HAP-1 (cell line): ENCODE data around the gene NCR1.
"Not testable (repeated sequence)": the region's sequence is repeated elsewhere in the genome, so short reads cannot be mapped to it uniquely, and the experiment has no call there.

Experiments used
- DNase-seq, 2 experiments: peaks; one replicate each; pipeline ENCODE4 v3.0.0-alpha.2; 2016 to 2020; ENCODE audit warnings: low spot score in 2 of 2
- H3K27me3 ChIP-seq: fragments of 250-450 bp; sonication (Bioruptor Pico); 2 replicates; pipeline ENCODE4 v1.5.1; 2020; ENCODE audit warnings: low read depth, mild to moderate bottlenecking, moderate library complexity
- H3K36me3 ChIP-seq: fragments of 250-450 bp; sonication (Bioruptor Pico); replicated peaks from 2 replicates; pipeline ENCODE4 v1.5.1; 2020; ENCODE audit warnings: mild to moderate bottlenecking
- H3K4me1 ChIP-seq: fragments of 250-450 bp; sonication (Bioruptor Pico); 2 replicates; pipeline ENCODE4 v1.5.1; 2020; ENCODE audit warnings: mild to moderate bottlenecking
- H3K4me3 ChIP-seq: fragments of 250-450 bp; sonication (Bioruptor Pico); 2 replicates; pipeline ENCODE4 v1.5.1; 2020; ENCODE audit warnings: mild to moderate bottlenecking, moderate library complexity
- H3K9me3 ChIP-seq: fragments of 250-450 bp; sonication (Bioruptor Pico); 2 replicates; pipeline ENCODE4 v1.5.1; 2020; ENCODE audit warnings: mild to moderate bottlenecking, moderate library complexity
- in situ Hi-C: fragments of 300-500 bp; cut with MboI; formaldehyde crosslinking; loops from 3 replicates; pipeline ENCODE4 v1.14.3; 2020; ENCODE audit warnings: low sequenced_read_pairs, inconsistent platforms, mixed read lengths

The NCR1 gene, protein sequence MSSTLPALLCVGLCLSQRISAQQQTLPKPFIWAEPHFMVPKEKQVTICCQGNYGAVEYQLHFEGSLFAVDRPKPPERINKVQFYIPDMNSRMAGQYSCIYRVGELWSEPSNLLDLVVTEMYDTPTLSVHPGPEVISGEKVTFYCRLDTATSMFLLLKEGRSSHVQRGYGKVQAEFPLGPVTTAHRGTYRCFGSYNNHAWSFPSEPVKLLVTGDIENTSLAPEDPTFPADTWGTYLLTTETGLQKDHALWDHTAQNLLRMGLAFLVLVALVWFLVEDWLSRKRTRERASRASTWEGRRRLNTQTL

GRCh38 chr19:54905803-54906511 is at the start of gene NCR1:
Gene NCR1 (plus strand): TSS chr19:54906148. CDS start chr19:54906188, 40 bp downstream.
- Histone ChIP-seq H3K27me3 (no peaks in the 10 kb centered on the region), H3K4me3 (no peak within 1 kb of the TSS), H3K36me3 (no peaks in the 10 kb centered on the region), H3K4me1 (no peaks in the 10 kb centered on the region), H3K9me3 (no peaks in the 10 kb centered on the region)
- DNase-seq, result no peak
- in situ Hi-C loops, result no loop called here

DNA sequence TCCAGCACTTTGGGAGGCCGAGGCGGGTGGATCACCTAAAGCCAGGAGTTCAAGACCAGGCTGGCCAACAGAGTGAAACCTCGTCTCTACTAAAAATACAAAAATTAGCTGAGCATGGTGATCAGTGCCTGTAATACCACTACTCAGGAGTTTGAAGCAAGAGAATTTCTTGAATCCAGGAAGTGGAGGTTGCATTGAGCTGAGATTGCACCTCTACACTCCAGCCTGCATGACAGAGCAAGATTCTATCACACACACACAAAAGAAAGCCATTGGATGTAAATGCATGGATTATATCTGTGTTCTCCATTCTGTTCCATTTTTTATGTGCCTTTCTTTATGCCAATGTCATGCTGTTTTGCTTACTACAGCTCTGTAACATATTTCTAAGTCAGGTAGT is 47.5 kb upstream of the NCR1 start:
- DNase-seq, H3K4me1 ChIP-seq, H3K9me3 ChIP-seq, in situ Hi-C loops, H3K4me3 ChIP-seq, H3K27me3 ChIP-seq, H3K36me3 ChIP-seq: not testable (repeated sequence)

- H3K9me3 ChIP-seq, H3K36me3 ChIP-seq, DNase-seq, in situ Hi-C loops, H3K4me1 ChIP-seq, H3K4me3 ChIP-seq, H3K27me3 ChIP-seq: not testable (repeated sequence)
Observed at GRCh38 chr19:54859421-54859820, 46.5 kb upstream of the NCR1 start.

GRCh38 chr19:54863459-54863858 is 42.5 kb upstream of the NCR1 start:
- H3K36me3 ChIP-seq, H3K9me3 ChIP-seq, H3K4me1 ChIP-seq, DNase-seq, H3K4me3 ChIP-seq, H3K27me3 ChIP-seq, in situ Hi-C loops: not testable (repeated sequence)

DNA sequence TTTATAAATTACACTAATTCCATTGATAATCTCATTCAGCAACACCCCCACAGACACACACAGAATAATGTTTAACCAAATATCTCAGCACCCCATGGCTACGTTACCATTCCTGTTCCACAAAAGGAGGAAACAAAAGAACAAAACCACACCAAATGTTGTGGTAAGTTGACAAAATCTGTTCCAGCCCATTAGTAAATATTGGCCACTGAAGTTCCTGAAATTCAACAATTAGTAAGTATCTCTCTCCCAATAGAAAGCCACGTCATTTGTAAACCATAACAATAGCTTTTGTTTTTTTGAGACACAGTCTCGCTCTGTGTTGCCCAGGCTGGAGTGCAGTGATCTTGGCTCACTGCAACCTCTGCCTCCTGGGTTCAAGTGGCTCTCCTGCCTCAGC is 34.3 kb upstream of the NCR1 start:
- in situ Hi-C loops, result no loop called here
- H3K4me3 ChIP-seq, result no peak overlapping the region
- H3K4me1 ChIP-seq, result no peaks in the 10 kb centered on the region
- no peaks in the 10 kb centered on the region for H3K27me3 ChIP-seq
- H3K36me3 ChIP-seq, result no peaks in the 10 kb centered on the region
- no peak for DNase-seq
- H3K9me3 ChIP-seq, result no peaks in the 10 kb centered on the region

- Histone ChIP-seq H3K4me1 (no peaks in the 10 kb centered on the region), H3K4me3 (no peak within 1 kb of the TSS), H3K36me3 (no peaks in the 10 kb centered on the region), H3K27me3 (no peaks in the 10 kb centered on the region), H3K9me3 (no peaks in the 10 kb centered on the region)
- in situ Hi-C loops, result no loop called here
- DNase-seq, result no peak
Observed at GRCh38 chr19:54873990-54874389, 32.0 kb upstream of the NCR1 start, which contains the start of gene FCAR. Gene FCAR (plus strand): TSS chr19:54874235. CDS start chr19:54874290, 55 bp downstream.

- Histone ChIP-seq H3K4me1 (no peaks in the 10 kb centered on the region), H3K9me3 (no peaks in the 10 kb centered on the region), H3K36me3 (no peaks in the 10 kb centered on the region), H3K4me3 (no peak overlapping the region), H3K27me3 (no peaks in the 10 kb centered on the region)
- in situ Hi-C loops, result no loop called here
- no peak for DNase-seq
Observed at GRCh38 chr19:54875506-54875905, 30.4 kb upstream of the NCR1 start.

- Histone ChIP-seq H3K27me3 (no peaks in the 10 kb centered on the region), H3K4me1 (no peaks in the 10 kb centered on the region), H3K9me3 (no peaks in the 10 kb centered on the region), H3K36me3 (no peaks in the 10 kb centered on the region), H3K4me3 (no peak overlapping the region)
- no peak for DNase-seq
- in situ Hi-C loops, result no loop called here
Observed at GRCh38 chr19:54877471-54877870, 28.5 kb upstream of the NCR1 start.

- in situ Hi-C loops, result no loop called here
- H3K36me3 ChIP-seq, result no peaks in the 10 kb centered on the region
- no peak for DNase-seq
- H3K4me3 ChIP-seq, result no peak overlapping the region
- no peaks in the 10 kb centered on the region for H3K27me3 ChIP-seq
- peaks cover under 1% of the 10 kb centered on the region; the same call in 1 of the 2 replicates for H3K9me3 ChIP-seq
- H3K4me1 ChIP-seq, result no peaks in the 10 kb centered on the region
Observed at GRCh38 chr19:54881884-54882283, 24.1 kb upstream of the NCR1 start.

DNA sequence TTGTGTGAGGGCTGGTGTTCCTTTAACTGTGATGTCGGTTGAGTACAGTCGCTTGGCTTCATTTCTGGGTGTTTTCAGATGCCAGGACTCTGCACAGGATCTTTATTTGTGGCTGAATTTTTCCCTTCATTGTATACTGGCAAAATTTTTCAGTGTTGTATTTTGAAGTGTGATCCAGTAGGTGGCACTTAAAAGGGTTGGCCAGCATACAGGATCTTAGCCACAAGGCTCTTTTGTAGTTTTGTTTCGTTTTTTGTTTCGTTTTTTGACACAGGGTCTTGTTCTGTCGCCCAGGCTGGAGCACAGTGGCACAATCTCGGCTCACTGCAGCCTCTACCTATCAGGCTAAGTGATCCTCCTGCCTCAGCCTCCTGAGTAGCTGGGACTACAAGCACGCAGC is 23.2 kb upstream of the NCR1 start:
- in situ Hi-C loops, result no loop called here
- Histone ChIP-seq H3K4me1 (no peaks in the 10 kb centered on the region), H3K9me3 (peaks cover 2% of the 10 kb centered on the region; the same call in 1 of the 2 replicates), H3K27me3 (no peaks in the 10 kb centered on the region), H3K36me3 (no peaks in the 10 kb centered on the region), H3K4me3 (no peak overlapping the region)
- DNase-seq, result no peak

DNA sequence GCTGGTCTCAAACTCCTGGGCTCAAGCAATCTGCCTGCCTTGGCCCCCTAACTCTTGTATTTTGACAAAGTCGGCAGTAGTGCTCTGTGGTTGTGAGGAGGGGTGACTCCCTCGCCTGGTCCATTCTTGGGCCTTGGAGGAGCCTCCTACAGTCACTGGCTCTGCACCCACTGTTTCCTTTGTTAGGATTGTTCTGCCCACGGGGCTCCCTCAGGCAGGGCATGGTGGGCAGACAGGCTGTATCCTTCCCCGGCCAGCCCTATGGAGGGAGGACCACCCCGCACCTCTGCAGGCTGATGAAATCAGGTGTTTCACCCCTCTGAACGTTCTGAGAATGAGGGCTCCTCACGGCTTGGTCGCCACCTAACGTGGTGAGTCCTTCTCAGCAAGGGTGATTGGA is 22.7 kb upstream of the NCR1 start:
- H3K4me3 ChIP-seq, result no peak overlapping the region
- H3K27me3 ChIP-seq, result no peaks in the 10 kb centered on the region
- no peaks in the 10 kb centered on the region for H3K36me3 ChIP-seq
- DNase-seq, result no peak
- no peaks in the 10 kb centered on the region for H3K4me1 ChIP-seq
- in situ Hi-C loops, result no loop called here
- peaks cover 2% of the 10 kb centered on the region; the same call in 1 of the 2 replicates for H3K9me3 ChIP-seq

GRCh38 chr19:54888239-54888638 is 17.7 kb upstream of the NCR1 start:
- DNase-seq, result no peak
- Histone ChIP-seq H3K4me3 (no peak overlapping the region), H3K9me3 (peaks cover 2% of the 10 kb centered on the region; the same call in 1 of the 2 replicates), H3K4me1 (no peaks in the 10 kb centered on the region), H3K36me3 (no peaks in the 10 kb centered on the region), H3K27me3 (no peaks in the 10 kb centered on the region)
- in situ Hi-C loops, result no loop called here

GRCh38 chr19:54889566-54889965 is 16.4 kb upstream of the NCR1 start:
- Histone ChIP-seq H3K36me3 (no peaks in the 10 kb centered on the region), H3K4me3 (no peak overlapping the region), H3K27me3 (no peaks in the 10 kb centered on the region), H3K9me3 (peaks cover 2% of the 10 kb centered on the region; the same call in 1 of the 2 replicates), H3K4me1 (no peaks in the 10 kb centered on the region)
- in situ Hi-C loops, result no loop called here
- DNase-seq, result no peak

DNA sequence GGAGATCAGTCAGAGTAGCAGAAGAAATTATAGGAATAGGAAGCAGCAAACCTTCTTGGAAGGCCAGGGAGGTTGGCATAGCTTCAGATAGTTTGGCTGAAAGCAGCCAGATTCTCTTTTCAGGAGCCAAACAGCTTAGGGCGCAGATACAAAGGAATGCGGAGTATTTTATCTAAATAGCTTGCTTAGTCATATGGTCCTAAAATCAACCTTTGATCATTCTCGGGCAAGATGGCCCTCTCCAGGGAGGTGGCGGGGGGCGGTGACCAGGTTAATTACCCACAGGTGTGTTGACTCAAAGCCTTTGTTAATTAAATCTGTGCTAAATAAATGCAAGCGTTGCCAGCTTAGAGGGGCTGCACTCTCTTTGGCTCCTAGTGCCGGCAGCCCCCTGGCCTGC is 12.5 kb upstream of the NCR1 start:
- Histone ChIP-seq H3K4me3 (no peak overlapping the region), H3K27me3 (no peaks in the 10 kb centered on the region), H3K9me3 (no peaks in the 10 kb centered on the region), H3K36me3 (no peaks in the 10 kb centered on the region), H3K4me1 (no peaks in the 10 kb centered on the region)
- DNase-seq, result no peak
- in situ Hi-C loops, result no loop called here
